ENCODE measurements around the gene PTGDS. TPM values are rescaled to one million over a fixed set of nuclear protein-coding genes. Genes with fewer than 3 reads are reported as not detected.

PTGDS gene
- total RNA-seq, 1 donor from 2014 or later = 49.6 TPM

DNA sequence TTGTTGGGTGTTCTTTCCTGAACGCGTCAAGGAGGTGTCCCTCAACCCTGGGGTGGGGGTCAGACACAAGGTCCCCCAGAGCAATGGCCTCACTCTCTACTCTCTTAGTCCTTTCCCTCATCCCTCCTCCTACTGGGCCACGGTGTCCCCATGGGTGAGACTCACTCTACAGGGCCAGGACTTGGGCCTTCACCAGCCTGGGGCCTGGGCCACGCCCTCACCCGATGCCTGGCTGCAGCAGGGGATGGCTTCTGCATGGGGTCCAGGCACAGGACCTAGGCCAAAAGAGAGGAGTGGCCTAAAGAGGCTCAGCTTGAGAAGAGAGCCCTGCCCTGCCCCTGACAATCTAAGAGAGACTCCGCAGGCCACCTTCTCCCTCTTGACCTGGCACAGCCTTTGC, 19.4 kb upstream of the PTGDS start:
- no peak for DNase-seq (ENCODE audit: low spot score)

DNA sequence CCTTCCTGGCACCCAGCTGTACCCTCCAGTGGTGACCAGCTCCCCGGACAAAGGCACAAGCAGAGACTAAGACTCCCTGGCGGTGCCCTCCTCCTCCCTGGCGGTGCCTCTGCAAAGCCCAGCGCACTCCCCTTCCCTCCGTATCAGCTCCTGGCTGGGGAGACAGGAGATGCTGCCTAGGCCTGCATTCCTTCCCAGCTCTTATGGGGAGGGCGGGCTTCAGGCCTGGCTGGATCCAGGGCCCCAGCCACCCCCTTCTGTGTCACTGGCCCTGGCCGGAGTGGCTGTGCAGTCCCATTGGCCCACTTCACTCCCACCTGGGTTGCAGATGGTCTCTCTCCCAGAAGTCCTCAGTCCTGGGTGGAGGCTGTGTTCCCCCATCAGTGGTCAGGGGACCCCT, 18.8 kb upstream of the PTGDS start:
- no peak for DNase-seq (ENCODE audit: low spot score)

DNA sequence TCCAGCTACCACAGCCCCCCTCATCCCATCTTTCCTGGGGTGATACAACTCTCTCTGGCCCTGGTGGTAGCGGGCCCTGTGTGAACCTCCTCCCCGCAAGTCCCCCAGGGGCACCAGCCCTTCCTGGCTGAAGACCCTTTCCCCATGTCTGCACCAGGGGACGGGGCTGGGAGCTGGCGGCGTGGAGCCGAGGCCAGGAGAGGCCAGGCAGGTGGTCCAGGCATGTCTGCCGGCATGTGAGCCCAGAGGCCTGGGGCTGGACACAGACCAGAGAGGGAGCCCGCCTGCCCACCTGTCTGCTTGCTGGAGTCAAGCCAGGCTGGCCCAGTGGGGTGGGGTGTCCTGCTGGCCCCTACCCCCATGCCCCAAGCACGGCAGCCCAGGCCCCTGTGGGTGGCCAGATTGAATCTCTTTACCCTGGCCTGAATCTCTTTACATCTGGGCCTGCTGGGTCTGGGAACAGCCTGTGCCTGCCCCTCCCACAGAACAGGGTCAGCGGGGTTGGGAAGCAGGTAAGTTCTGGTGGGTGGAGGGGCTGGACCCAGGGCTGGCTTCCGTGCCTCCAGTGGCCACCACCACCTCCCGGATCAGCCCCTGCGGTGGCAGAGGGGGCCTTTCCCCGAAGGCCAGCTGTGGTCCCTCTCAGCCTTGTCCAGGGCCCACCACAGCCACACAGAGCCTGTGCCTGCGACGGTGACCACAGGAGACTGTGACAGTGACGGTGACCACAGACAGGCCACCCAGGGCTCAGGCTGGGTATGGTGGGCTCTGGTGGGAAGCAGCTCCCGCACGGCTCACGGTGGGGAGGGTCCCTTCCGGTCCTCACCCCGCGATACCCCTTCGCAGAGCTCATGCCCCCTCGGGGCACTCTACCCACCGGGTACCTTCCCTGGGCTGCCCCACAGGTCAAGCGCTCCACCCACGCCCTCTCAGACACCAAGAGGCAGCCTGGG, 18.1 kb upstream of the PTGDS start:
- DNase-seq (ENCODE audit: low spot score) = no peak

DNA sequence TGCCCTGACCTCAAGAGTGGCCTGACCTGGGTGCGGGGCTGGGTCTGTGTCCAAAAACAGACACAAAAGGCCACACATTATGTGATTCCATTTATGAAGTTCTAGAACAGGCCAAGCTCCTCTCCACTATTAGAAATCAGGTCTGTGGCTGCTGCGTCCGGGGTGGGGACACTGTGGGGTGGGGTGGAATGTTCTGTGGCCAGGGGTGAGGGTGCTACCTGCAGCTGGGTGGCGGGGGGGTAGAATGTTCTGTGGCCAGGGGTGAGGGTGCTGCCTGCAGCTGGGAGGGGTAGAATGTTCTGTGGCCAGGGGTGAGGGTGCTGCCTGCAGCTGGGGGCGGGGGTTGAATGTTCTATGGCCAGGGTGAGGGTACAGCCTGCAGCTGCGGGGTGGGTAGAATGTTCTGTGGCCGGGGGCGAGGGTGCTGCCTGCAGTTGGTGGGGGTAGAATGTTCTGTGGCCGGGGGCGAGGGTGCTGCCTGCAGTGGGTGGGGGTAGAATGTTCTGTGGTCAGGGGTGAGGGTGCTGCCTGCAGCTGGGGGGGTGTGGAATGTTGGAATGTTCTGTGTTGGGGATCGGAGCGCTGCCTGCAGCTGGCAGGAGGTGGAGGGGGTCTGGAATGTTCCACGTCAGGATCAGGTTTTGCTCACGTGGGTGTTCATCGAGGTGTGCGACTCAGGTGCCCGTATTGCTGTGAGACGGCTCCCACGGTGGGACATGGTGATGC, 16.9 kb upstream of the PTGDS start:
- DNase-seq (ENCODE audit: low spot score) = no peak

DNA sequence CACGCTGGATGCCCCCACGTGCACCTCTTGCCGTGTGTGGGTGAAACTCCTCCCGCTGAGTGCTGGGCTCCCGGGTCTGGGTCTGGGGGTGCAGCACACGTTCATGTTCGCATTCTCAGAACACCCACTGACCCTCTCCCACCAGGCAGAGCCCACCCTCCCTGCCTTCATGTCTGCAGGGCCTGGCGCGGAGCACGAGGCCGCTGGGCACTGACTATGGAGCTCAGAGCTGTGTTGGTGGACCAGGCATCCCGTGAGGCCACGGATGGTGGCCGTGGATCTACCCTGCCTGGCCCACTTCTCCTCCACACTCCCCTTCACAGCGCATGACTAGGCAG, 16.4 kb upstream of the PTGDS start:
- DNase-seq (ENCODE audit: low spot score) = no peak

DNA sequence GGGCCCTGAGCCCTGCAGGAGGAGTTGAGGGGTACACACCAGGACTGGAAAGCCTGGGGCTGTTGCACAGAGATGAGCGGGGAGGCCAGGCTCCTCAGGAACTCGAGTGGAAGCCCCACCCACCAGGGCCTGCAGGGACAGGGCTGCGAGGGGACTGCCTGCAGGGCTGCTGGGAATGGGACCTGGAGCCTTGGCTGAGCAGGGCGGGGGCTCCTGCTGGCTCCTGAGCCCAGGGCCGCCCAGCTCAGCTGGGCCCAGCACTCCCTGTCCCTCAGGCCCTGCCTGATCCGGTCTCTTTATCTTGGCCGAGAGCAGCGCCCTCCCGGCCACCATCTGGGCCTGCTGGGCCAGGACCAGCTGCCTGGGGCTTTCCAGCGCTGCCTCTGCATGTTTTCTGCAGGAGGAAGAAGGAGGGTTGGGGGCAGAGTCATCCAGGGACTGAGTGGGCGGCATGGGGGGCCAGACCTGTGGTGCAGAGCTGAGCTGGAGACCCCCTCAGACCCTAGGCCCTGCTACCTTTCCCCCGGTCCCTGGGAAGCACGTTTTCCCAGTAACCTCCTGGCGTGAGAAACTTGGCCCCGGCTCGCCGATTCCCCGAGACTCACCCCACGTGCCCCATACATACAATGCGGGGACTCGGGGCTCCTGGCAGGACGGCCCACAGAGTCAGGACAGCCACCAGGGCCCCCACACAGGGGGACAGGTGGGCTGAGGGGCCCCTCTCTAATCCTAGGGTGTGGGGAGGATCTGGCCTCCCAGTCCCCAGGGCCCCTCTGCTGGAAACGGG, 15.8 kb upstream of the PTGDS start:
- no peak for DNase-seq (ENCODE audit: low spot score)

DNA sequence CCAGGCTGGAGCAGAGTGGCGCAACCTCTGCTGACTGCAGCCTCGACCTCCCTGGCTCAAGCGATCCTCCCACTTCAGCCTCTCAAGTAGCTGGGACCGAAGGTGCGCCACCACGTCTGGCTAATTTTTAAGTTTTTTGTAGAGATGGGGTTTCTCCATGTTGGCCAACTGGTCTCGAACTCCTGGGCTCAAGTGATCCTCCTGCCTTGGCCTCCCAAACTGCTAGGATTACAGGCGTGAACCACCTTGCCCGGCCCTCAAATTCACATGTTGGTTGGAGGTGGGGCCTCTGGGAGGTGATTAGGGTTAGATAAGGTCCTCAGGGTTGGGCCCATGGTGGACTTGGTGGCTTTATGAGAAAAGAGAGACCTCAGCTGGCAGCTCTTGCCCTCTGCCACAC, 15.1 kb upstream of the PTGDS start:
- no peak for DNase-seq (ENCODE audit: low spot score)

DNA sequence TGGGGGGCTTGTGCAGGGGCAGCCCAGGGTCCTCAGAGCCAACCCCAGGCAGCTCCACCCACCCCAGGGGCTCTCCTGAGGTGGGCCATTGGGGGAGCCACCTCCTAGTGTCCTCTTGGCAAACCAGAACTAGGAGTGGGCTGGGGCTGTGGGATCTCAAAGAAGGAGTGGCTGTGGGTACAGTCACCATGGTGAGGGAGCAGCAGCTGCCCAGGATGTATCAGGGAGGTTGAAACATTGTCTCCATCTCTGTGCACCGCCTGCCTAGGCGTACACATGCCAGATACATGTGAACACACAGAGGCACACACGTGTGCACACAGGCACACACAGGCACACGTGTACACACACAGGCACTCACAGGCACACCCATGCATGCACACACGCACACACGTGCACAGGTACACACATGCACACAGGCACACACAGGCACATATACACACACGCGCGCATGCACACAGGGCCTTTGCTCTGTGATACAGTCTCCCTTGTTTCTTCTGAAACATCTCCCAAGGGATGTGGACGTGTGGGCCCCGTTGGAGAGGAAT, 14.5 kb upstream of the PTGDS start:
- DNase-seq (ENCODE audit: low spot score) = no peak

DNA sequence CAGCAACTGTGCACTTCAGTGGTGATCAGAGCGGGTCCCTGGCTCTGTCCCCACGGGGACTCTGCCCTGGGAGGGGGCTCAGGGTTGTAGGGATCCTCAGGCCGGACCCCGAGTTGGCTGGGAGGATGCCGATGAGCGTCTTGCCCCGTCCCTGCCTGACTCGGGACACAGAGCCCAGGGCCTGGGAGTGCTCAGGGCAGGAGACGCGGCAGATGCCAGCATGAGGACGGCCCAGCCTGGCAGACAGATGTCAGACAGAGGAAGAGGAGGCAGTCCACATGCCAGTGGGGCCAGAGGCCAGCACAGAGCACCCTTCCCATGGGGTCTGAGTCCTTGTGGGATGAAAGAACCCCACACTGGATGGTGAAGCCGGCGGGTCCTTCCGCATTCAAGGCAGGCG, 14.0 kb upstream of the PTGDS start:
- no peak for DNase-seq (ENCODE audit: low spot score)

DNA sequence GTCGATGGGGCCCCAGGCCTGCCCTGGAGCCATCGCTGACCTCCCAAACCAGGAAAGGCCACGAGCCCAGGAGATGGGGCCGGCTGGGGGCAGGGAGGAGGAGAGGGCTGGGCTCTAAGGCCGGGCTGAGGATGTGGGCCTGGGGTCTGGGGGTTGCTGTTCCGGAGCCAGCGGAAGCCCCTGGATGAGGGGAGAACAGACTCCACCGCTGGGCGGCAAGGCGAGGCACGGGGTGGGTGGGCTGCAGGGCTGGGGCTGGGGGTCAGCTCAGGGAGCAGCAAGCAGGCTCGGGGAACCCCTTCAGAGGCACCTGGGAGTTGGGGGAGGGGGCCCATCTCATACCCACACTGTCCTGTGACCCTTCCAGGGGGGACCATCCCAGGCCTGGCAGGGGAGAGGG, 13.6 kb upstream of the PTGDS start:
- no peak for DNase-seq (ENCODE audit: low spot score)

DNA sequence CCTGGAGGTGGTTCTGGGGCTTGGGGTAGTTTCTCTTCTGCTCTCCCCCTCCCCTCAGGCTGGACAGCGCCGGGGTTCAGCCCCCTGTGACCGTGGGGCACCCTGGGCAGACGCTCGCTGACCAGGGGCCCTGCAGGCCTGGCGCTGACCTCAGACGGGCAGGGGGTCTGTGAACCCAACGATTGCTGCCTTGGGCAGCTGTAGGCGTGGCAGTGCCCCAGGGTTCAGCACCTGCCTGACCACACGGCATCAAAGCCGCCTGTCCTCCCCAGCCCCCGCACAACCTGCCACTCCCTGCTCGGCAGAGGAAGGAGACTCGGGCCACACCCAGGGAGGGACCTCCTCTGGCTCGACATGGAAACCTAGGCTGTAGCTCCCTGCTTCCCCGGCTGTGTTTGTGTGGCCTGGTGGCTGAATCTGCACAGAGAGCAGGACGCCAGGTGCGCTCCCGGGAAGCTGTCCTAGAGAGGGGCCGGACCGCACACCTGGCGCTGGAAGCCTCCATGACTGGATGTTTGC, 13.1 kb upstream of the PTGDS start:
- no peak for DNase-seq (ENCODE audit: low spot score)

DNA sequence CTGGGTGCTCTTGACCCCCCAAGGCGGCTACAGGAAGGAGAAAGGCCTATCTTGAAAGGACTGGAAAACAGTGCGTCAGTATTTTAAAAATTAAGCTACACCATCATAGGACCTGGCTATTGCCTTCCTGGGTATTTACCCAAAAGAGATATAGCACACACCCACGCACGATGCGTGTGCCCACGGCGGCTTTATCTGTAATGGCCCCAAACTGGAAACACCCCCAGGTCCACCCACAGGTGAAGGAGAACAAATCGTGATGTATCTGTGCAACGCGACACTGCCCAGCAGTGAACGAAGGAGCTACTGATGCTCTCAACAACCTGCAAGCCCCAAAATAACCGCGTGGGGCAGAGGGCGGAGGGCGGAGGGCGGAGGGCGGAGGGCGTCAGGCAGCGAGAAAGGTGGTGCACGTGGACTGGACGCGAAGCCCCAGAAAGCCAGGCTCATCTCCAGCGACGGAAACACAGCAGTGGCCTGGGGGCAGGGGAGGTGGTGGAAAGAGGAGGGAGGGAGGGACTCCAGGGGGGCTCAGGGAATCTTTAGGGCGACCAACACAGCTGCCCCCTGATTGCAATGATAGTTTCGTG, 12.4 kb upstream of the PTGDS start:
- no peak for DNase-seq (ENCODE audit: low spot score)

DNA sequence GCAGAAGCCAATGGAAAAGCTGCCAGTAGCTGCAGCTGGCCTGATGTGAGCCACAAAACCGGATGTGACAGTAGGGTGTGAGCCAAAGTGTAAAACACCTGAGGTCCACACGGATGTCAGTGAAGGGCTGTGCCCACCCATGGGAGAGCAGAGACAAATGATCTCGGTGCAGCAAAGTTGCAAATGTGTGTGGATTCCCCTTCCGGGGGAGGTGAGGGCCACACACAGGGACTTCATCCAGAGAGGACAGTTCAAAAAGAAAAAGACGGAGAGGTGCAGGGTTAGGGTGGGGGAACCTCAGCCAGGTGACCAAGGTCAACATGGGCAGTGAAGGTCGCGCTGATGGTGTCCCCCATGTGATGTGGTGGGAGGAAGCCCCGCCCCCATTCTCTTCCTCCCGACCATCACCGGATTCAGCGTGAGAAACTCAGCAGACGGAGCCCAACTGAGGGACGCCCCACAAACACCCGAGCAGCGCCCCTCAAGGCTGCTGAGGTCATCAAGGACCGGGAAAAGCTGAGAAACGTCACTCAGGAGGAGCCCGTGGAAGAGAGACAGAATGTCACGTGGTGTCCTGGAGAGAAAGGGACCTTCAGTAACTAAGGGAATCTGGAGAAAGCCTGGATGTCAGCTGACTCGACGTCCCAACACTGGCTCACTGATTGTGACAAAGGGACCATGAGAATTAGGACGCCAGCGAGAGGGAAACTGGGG, 11.4 kb upstream of the PTGDS start:
- DNase-seq (ENCODE audit: low spot score) = no peak

DNA sequence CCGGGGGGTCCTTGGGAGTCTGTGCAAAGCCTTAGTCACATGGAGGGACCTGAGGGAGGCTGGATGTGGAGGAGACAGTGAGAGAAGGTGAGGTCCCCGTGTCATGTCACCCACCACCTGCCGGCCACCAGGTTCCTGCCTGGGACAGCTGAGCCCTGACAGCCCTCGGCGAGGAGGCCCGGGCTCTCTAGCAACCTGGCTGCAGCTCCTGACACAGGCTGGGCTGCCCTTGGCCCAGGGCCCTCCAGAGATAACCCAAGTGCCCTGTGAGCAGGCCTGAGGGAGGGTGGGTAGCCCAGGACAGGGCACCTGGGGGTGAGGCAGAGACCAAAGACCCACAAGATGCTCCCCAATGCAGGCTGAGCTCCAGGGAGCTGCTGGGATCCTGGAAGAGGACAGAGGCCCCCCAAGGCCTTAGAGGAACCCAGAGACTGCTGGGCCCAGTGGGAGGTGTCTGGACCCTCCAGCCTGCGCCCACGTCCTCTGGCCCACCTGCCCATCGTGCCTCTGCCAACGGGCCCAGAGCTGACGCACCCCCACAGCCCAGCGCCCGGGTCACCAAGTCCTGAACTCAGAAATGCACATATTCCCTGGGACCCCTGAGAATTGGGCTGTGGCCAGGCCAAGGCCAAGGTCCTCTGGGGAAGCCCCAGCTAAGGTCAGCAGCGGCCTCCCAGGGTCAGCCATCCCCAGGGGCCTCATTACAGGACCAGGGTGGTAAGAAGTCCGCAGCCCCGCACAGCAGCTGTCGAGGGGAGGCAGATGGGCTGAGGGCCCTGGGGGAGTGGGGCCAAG, 8.8 kb upstream of the PTGDS start:
- no peak for DNase-seq (ENCODE audit: low spot score)

DNA sequence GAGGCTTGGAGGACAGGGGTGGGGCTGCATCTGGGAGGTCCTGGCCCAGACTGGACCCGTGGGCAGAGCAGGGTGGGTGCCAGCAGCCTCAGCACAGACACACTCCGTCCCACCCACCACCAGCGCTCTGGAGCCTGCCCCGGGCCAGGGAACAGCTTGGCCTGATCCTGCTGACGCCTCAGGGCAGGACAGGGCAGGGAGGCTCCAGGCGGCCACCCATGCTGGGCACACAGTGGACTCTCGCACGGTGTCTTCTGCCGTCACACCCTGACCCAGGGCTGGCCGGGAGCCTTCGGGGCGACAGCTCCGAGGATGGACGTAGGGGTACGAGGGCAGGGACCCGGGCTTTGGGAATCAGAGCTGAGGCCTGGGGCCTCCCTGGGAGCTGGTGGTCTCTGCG, 8.2 kb upstream of the PTGDS start:
- DNase-seq (ENCODE audit: low spot score) = no peak

DNA sequence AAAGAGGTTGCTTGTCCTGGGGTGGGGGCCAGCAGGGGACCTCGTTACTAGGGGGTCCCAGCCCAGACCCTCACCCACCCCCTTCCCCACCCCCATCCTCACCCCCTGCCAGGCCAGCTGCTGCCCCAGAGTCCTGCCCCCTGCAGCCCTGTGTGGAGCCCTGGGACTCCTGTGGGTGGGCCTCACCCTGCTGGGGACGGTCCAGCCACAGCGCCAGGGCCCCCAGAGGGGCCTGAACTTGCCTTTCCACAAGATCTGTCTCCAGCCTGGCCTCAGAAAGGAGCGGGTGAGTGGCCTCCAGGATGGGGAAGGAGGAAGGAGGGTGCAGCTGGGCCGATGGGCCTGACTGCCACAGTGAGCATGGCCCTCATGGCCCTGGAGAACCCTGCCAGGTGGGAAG, 7.5 kb upstream of the PTGDS start:
- DNase-seq (ENCODE audit: low spot score) = no peak

DNA sequence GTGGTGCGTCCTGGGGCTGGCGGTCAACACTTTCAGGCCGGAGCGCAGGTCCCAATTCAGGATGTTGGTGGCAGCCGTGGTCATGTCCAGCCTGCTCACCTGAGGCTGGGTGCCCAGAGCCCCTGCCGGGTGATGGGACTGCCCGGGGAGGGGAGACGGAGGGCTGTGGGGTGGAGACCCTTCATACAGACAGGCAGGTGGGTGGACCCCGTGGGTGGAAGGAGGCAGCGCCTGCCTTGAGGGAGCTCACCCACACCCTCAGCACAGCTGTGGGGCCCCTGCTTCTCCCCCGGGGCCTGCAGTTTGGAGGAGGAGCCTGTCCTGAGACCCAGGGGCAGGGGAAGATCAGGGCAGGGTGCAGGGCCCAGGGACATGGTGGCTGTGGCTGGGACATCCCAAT, 6.9 kb upstream of the PTGDS start:
- no peak for DNase-seq (ENCODE audit: low spot score)

DNA sequence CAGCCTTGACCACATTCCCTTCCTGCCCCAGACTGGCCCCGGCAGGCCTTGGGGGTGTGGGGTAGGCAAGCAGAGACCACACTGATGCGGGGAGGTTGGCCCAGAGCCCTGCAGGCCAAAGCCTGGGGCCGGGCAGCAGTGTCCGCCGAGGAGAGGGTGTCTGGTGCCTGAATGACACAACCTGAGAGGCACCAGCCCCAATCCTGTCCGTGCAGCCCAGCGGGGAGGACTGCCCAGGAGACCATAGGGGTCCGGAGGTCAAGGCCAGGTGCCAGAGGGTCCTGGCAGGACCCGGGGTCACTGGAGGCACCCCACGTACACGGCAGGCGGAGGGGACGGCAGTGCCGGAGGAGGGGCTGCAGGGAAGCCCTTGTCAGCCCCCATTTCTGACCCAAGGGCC, 5.6 kb upstream of the PTGDS start:
- no peak for DNase-seq (ENCODE audit: low spot score)

DNA sequence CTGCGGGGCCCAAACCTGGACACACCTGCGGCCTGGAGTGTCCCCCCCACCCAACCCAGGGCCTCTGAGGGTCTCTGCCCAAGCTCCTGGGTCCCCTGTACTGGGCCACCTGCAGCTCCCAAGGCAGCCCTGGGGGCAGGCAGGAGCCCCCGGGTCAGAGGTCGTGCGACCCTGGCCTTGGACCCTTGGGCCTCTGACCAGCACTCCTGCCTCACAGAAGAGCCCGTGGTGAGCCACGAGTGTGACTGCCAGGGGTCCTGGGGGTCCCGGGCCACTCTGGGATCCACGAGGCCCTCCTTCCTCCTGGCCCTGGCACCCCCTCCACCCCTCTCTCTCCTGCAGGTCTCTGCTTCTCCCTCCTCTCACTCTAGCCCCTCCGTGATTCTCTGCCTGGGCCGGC, 5.0 kb upstream of the PTGDS start:
- DNase-seq (ENCODE audit: low spot score) = no peak

DNA sequence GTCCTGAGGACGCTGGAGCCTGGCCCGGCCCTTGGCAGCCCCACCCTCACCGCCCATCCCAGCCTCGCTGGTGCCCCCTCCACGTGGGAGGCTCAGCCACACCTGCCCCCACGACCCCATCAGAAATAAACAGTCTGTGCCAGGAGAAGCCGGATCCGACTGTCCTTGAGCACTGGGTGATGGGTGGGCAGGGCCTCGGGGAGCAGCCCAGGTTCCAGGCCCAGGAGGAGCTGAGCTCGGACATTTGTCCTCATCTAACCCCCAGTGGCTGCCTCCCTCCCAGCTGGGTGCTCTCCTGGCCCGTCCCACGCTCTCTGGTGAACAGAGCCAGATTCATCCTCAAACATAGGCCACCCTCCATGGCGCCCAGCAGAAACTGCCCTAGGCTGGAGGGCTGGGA, 4.6 kb upstream of the PTGDS start:
- DNase-seq (ENCODE audit: low spot score) = no peak

Measured in umbilical cord (tissue), 2 donors.